Activated T-cell treated with anti-CD3 and anti-CD28 coated beads, Interleukin-2, amount 50 U/mL, for 48 hours (primary cell): ENCODE results near the gene DCLK1.

Source experiments
- DNase-seq, 2 experiments: peaks; one replicate each; pipeline ENCODE4 v3.0.0-alpha.2; 2020

The DCLK1 gene

DNA sequence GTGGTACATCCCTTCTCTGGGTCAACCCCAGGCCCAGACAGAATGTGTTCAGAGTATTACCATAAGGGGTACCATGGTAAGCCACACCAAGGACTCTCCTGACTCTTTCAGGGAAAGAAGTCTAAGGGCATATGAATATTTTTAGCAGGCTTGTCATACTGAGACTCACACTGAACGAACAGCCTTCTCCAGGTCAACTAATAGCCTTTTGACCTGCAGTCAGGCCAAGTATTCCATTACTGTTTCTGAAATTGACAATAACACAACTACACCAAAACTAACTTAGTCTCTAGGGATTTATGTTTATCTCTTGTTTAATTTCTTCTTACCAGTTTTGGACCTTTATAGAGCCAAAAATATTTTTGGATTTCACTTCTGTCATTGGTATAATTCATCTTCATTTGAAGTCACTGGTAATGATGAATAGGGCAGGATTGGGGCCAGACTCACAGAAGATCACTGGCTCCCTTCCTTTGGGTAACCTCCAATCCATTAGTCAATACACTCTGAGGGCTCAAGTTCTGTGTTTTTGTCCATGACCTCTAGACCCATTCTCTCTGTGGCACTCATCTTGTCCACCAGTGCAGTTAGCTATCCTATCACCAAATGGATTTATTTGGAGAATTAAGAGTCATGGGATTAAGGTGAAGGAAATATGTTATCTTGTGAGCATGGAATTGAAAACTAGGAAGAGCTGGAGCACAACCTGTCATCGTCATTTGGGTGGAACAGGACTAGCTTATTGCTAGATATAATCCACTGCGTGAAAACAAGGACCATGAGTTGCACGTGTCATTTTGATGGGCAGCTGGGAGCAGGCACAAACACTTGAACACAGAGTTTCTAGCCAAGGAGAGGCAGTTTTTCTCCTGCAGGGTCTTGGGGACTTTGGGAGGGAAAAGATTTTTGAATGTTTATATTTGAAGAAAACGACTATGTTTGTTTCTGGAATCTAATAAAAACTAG, 313.3 kb downstream of the DCLK1 start:
- no peak for DNase-seq

DNA sequence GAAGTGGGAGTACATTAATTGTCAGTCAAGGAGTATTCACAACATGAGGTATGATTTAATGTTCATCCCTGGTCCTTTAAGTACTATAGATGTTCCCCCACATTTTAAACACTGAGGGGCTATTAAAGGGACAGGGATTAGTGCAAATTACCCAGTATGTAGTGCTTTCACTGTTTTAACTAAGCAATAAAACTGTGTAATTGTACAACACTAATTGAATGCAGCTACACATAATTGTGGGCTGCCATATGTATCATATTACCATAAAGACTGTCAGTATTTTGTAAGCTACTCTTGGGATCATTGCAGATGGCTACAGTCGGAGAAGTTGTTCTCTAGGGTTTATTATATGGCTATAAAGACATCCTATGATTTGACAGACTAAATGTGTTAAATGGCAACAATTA, 316.6 kb downstream of the DCLK1 start:
- DNase-seq: no peak

DNA sequence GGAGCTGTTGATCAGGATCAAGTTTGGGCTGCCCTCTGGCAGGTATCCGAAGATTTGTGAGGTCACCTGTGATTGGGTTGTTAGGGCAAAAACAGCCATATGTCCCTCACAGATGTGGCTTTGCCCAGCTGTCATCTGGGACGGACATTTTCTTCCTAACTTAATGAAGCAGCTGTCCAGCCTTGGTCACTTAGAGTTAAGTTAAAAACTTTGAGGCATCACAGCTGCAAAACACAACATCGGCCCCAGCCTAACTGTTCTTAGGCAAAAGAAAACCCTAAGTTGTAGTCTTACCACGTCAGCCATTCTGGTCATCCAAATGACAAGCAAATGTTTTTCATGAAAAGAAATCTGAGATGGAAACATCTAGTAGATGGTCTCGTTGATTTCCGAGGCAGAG, 318.4 kb downstream of the DCLK1 start:
- DNase-seq: no peak

DNA sequence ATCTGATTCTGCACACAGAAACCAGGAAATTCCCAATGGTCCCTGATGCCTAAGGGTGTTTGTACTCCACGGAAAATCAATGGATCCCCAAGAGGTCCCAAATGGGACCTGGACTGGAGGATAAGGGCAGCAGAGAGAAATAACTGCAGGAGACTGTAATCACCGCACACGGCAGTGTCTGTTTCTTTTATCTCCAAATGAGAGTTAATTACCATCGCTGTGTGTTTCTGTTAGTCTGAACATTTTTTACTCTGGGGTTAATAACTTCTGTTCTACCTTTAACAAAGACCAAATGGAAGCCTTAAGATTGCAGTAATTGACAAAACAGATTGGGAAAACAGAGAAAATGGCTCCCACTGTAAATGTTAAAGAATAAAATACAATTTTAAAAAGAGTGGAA, 320.9 kb downstream of the DCLK1 start:
- DNase-seq: no peak

DNA sequence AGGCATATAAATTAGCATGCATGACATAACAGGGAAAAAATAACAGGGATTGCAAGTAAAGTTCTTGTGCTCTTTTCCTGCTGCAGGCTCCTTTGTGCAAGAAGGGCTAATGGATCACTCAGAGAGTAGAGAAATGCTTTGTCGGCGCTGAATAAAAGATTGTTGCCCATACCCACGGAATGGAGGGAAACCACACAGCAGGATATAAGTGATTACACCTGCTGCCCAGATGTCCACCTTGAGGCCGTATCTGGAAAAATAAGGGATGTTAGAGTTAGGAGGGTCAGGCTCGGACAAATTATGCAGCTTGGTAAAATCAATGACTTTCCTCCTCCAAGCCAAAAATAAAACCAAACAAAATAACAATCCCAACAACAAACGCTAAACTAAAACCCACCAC, 322.3 kb downstream of the DCLK1 start:
- DNase-seq: no peak

DNA sequence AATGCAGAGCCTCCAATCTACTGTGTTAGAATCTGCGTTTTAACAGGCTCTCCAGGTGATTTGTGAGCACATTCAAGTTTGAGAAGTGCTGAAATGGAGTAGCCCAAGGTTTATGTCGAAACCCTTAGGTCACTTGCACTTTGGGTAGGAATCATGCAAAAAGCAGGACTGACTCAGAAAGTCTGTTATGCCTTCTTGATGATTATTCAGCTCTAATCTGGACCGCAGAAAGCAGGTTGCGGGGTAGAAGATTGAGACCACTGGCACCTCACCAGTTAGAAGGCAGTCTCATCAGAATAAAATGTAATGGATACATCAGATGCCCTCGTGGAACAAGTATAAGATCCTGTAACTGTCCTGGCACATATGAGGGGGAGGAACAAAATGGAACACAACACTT, 326.3 kb downstream of the DCLK1 start:
- DNase-seq: no peak

DNA sequence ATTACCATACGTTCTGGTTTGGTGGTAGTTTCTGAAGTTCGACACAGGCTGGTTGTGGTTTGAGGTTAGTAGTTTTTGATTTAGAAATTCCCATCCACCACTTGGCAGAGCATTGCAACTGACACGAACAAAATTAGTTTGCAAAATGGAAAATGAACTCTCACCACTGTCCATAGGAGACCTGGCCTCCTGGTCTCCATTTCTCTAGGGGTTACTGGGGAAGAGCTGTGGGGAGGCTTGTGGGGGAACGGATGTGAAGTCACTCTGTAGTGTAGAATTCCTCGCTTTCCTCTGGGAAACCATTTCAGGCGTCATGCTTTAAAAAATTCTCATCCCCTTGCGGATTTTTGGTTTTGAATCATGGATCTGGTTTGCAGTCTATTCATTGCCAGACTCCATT, 333.2 kb downstream of the DCLK1 start:
- DNase-seq: no peak

DNA sequence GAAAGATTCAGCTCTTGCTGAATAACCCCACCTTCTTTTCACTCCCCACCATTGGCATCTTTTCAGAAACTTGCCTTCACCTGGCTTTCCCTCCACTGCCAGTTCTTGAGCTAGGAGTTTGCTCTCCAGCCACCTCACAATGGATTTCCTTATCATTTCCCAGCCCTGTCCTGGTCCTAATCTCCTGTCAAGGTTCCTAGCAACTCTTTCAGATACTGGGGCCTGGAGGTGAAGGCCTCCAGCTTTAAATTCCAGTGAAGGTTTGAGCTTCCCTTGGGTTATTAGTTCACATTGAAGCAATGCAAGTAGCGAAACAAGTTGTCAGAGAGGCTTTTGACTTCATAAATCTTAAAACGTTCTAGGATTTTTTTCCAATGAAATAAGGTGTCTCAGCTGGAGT, 333.9 kb downstream of the DCLK1 start:
- DNase-seq: no peak

DNA sequence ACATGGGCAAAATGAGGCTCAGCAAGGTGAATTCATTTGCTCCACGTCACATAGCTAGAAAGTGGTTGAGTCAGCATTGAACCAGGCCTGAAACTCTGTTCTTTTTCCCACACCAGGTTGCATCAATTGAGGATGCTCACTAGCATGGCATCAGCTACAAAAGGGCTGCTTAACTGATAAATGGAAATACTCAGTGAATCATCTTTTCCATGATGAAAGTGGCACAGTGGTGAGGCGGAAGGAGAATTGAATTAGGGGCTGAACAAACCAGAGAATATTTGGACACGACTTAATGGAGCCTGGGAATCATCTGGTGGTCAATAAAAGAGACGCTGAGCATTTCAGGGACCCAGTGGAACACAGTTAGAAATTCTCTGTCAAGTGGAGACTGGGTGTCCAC, 334.6 kb downstream of the DCLK1 start:
- DNase-seq: no peak

DNA sequence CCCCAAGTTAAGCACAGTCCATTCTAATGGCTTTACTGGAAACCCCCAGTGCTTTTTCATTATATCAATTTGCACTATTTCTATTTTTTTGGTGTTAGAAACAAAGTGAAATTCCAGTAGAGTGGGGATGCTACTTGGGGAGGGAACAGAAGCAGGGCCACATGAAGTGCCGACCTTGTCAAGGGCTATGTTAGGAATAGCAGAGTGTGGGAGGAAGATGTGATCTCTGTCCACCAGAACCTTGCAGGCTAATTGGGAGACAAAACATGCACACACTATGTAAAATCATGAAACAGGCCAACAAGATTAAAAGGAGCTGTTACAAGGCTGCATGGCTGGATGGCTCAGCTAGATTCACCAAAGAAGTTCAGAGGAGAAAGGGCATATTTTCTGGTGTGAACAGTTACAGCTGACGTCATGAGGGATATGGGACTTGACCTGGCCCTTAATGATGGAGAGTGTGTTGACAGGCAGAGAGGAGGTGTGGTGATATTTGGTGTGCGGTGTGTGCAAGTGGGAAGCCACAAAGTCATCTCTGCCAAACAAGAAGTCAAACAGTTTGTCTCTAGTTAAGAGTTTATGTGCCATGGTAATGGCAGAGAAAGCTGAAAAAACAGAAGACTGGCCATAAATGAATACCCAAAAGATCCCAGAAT, 336.3 kb downstream of the DCLK1 start:
- no peak for DNase-seq

DNA sequence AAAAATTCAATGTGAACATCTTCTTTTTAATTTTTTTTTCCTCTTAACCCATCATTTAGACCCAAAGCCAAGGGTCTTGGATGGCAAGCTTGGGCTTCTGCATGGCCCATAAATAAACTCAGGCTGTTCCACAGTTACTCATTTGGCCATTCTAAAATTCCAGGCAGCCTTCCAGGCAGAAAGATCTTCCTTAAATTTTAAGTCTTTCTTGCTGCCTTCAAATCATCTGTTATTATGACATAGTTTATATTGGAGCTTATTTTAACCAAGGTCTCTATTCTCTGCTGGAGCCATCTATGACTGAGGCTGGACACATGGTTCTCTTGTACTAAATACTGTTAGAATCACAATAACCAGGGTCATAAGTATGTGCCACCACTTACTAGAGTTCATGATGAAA, 337.4 kb downstream of the DCLK1 start:
- no peak for DNase-seq

DNA sequence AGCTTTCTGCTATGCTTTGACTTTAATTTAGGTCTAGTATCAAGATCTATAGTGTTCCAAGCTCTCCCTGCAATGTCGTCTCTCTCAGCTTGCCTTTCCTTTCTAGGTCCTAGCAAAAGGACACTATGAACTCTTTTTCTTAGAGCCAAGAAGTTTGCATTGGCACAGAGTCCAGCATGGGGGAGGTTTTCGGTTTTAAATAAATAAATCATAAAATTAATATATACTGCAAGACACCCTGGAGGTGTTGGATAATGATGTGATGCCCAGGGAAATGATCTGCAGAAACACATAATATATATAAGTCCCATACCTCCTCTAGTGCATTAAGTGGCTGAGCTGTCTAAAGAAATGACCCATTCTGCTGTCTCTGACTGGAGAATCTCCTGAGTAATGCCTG, 338.3 kb downstream of the DCLK1 start:
- DNase-seq: no peak

DNA sequence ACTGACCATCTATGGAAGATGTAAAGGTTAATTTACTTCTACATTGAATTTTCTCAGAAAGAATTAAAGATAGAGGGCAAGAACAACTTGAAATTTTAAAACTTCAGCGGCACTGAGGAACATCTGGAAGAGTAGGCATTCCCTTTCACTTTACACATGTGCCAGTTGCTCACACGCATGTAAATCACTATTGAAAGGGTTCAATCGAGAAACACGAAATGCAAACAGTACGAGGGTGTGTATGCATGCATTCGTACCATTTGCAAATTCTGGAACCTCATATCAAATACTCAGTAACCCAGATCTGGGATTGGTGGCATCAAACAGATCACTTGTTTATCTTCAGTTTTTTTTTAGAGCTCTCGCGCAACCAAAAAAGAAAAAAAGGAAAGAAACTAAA, 339.2 kb downstream of the DCLK1 start:
- DNase-seq: no peak

DNA sequence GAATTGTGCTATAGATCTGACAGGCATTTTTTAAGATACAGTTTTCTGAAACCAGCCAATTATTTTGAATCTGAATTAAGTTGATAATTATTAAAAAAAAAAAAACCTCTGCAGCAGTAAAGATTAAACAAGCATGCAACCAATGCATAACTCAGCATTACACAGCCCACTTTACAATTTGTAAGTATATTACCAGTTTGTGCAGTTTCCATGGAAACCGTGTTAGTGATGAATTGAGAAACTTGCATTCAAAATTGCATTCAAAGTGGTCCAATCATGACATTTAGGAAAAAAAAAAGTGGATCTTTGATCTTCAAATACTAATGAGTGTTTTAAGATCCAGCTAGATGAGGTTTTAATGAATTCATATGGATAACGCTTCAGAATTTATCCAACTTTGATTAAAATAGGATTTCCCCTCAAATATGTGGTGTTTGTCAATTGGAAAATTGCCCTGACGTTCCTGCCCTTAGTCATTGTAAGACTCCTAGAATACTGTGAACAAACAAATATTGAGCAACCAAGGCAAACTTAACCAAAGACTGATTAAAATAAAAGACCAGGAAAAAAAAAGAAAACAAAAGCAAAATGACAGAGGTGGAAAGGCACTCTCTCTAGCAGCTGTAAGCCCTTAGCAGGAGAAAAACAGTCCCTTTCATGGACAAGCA, 339.9 kb downstream of the DCLK1 start:
- DNase-seq: no peak

DNA sequence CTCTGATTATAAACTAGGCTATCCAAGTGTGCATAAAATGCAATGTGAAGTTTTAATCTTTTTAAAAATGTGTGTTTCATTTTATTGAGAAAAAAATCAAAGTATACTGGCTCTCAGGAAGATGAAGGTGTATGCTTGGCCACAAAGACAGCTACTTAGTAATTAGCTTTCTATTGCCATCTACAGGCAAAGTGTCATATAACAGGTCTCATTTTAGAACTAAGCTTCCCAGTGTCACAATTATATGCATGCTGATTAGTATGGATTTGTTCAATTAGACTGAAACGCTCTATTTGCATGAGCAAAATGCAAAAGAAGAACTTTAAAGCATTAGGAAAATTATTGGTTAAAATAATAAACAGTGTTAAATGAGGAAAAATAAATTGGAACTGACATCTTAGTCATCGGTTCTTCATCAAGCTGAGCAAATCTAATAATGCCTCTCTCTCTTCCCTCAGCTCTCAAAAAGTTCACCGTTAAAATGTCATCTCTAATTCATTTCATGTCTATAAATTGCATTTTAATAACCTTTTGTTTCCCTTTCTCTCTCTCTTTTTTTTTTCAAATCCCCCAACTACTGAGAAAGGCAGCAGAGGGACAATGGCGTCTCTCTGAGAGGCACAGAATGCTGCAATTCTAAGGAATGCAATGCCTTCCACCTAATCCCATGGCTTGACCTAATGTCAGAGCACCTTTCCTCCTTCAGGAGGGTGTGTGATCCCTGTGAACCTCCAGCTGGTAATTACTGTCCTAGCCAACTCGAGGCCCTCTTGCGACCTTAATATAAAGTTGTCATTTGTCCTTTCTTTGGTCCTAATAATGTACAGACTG, 341.6 kb downstream of the DCLK1 start:
- DNase-seq: no peak

DNA sequence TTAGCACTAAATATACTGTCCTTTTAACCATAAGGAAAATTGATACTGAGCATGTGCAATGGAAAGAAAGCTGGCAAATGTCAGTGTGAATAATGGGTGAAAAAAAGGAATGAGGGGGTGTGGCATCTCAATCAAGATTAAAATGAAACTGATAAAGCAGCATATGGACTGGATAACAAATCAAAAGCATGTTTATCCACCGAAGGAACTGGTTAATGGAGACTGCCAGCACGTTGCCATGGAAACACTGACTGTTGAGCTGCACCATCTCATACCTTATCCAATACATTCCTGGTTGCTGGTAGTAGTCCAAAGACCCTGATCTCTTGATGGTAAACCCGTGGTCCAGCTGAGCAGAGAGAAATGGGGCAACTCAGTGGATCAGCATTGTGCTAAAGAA, 343.2 kb downstream of the DCLK1 start:
- no peak for DNase-seq

DNA sequence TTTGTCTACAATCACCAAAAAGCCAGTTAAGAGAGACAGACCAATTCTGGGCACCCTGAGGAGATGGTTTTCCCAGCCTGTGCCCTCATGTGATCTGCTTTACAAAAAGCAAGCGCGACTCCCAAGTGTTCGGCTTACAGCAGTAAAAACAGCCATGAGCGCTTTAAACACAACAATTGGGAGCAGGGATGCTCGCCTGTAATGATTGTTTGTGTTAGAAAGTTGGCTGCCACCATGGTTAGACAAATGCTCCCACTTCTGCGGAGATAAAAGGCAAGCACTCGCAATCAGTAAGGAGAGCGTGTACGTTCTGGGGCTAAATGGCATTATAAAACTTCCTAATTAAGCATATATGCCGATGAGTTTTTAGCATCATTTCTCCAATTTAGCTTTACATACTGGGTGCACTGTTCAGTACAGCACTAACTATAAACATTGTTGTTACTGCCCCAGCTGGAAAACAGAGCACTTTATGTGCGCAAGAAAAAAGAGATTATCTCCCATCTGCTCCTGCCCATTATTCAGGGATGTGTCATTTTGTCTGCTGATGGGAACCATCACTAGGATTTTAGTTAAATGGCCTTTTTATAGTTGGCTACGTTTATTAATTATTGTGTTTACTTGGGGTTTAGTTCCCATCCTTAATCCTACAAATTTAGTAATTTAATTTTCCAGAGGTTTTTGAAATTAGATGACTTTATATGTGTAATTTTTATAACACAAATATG, 345.4 kb downstream of the DCLK1 start:
- DNase-seq: no peak

DNA sequence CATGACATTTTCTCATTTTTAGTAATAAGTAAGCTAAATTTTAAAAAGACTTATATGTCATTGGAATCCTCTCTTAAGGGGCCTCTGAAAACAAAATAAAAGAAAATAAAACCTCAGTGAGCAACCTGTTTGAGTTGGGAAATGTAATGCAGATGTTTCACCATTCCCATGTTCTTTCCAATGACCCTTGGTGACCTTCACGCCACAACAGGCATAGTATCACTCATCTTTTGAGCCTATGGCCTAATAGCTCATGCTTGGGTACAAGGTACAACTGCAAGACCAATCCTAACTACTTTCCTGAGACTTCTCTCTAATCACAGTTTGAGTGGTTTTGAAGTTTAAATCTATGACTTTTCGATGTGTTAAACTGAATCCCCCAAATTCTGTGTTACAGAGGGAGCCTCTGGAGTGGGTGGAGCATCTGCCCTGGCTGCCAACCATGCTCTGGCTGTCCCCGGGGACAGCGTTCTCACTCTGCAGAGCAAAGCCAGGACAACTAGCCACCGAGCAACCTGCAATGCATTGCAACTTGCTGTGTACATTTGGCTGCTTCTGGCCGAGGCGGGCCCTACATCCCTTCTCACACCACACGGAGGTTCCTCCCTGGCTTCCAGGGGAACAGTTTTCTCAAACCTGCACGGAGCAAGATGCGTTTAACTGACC, 346.8 kb downstream of the DCLK1 start:
- DNase-seq: no peak

DNA sequence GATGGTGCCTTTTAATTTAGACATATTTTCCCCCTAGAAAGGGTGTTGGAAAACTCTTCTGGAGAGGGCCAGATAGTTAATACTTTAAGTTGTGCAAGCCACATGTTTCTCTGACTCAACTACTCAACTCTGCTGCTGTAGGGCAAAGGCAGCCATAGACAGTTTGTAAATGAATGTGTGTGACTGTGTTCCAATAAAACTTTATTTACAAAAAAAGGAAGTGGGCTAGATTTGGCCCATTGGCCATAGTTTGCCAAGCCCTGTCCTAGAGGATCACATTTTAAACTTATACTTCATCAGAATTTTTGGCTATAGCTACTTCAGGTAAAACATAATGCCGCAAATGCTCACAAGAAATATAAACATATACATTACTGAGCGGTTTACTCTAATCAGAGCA, 348.4 kb downstream of the DCLK1 start:
- no peak for DNase-seq

DNA sequence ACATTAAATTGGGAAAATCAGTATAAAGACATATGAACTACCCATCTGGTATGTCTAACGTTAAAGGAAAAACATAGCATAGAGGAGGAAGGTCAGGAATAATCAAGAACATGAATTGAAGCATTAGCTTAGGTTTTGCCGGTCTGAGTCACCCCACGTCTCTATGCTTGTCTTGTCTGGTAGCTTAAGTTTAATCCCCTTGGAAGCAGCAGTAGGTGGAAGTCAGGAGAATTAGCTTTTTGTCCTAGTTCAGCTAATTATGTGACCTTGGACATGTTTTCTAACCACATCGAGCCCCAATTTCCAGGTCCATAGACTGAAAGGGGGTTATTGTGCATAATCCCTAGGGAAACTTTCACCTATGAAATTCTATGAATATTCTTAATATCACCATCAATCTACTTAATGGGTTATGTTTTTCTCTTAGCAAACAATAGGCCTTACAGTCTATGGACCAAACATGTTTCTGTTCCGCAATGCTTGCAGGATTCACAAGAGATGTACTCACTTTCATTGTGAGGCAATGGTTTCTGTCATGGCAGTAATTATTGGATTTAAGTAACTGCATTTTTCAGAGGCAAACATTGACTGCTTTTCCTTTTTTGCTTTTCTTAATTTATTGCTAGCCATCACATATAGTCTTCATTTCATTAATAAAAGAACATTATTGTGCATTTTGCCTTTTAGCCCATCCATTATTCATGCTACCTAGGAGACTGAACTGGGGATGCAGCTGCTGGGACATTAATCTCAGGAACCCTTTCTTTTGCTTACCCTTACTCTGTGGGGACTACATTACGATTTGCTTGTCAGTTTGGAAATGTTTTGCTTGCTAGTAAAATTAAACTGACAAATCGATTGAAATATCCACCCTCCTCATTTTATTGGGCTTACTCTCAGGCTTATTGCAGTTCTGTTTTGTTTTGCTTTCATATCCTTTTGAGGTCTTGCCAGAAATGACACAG, 349.9 kb downstream of the DCLK1 start:
- DNase-seq: no peak
